Activated effector memory CD4-positive, alpha-beta T cell treated with anti-CD3 and anti-CD28 coated beads, Interleukin-2, amount 50 U/mL, for 16 hours (primary cell): ENCODE measurements around the gene FRRS1L.
A peak's percentile ranks its signal among the peaks of the same experiment; 100 is the strongest.
"Not testable (repeated sequence)": the region's sequence is repeated elsewhere in the genome, so short reads cannot be mapped to it uniquely, and the experiment has no call there.

Source experiments
- DNase-seq: peaks from one replicate; pipeline ENCODE4 v3.0.0-alpha.2; 2020

The FRRS1L gene

GRCh38 chr9:109129470-109130197 is 37.4 kb downstream of the FRRS1L start:
- DNase-seq = no peak

- DNase-seq = not testable (repeated sequence)
These were observed 40.4 kb downstream of the FRRS1L start for GRCh38 chr9:109126671-109127070.

GRCh38 chr9:109124121-109124520 is 42.9 kb downstream of the FRRS1L start:
- no peak for DNase-seq

- DNase-seq = no peak
These were observed 44.1 kb downstream of the FRRS1L start for GRCh38 chr9:109122726-109123621.

- DNase-seq = no peak
These were observed 45.7 kb downstream of the FRRS1L start for GRCh38 chr9:109121232-109121796.

GRCh38 chr9:109120204-109120789 is 46.8 kb downstream of the FRRS1L start:
- DNase-seq = no peak

- peak; percentile 97 for DNase-seq
These were observed 47.4 kb downstream of the FRRS1L start, which contains the start of gene TMEM245 for GRCh38 chr9:109119439-109120203. Gene TMEM245 (minus strand): TSS chr9:109119947. CDS start chr9:109119913, 34 bp downstream.

- peak; percentile 68 for DNase-seq
These were observed 48.1 kb downstream of the FRRS1L start for GRCh38 chr9:109118808-109119438.

GRCh38 chr9:109117856-109118807 is 48.9 kb downstream of the FRRS1L start:
- peak; percentile 83 for DNase-seq

GRCh38 chr9:109115931-109116526 is 51.0 kb downstream of the FRRS1L start:
- no peak for DNase-seq

- DNase-seq = no peak
These were observed 52.4 kb downstream of the FRRS1L start for GRCh38 chr9:109114670-109115069.

GRCh38 chr9:109113892-109114609 is 53.0 kb downstream of the FRRS1L start:
- no peak for DNase-seq

- DNase-seq = no peak
These were observed 53.8 kb downstream of the FRRS1L start for GRCh38 chr9:109113254-109113653.

GRCh38 chr9:109110329-109111021 is 56.6 kb downstream of the FRRS1L start:
- no peak for DNase-seq

GRCh38 chr9:109109967-109110328 is 57.1 kb downstream of the FRRS1L start:
- no peak for DNase-seq

- no peak for DNase-seq
These were observed 58.7 kb downstream of the FRRS1L start for GRCh38 chr9:109108318-109108717.

- DNase-seq = no peak
These were observed 59.4 kb downstream of the FRRS1L start for GRCh38 chr9:109107402-109108240.

- DNase-seq = no peak
These were observed 65.2 kb downstream of the FRRS1L start for GRCh38 chr9:109101810-109102209.
